OCI-LY3 (cell line): Measurements from ENCODE around the gene E2F3.

Experiments used
- H2AFZ ChIP-seq: fragments of 200-600, 300-600 bp; shearing (Covaris generic); 2 replicates; pipeline ENCODE4 v1.6.0; 2014; ENCODE audit warnings: antibody characterized with exemption, low read depth, low read length
- H3K27ac ChIP-seq: fragments of 200-600, 300-600 bp; sonication (generic); 2 replicates; pipeline ENCODE4 v1.5.1; 2014; ENCODE audit warnings: mild to moderate bottlenecking, low read length, moderate library complexity, mixed read lengths
- H3K27me3 ChIP-seq: fragments of 200-600, 300-600 bp; sonication (generic); 2 replicates; pipeline ENCODE4 v1.6.1; 2014; ENCODE audit warnings: low read depth, low read length, mixed read lengths
- H3K36me3 ChIP-seq: fragments of 200-600, 300-600 bp; sonication (generic); replicated peaks from 2 replicates; pipeline ENCODE3; 2014; ENCODE audit warnings: low read depth, low read length, mixed read lengths
- H3K4me1 ChIP-seq: fragments of 300-600, 200-600 bp; sonication (generic); 2 replicates; pipeline ENCODE4 v1.6.1; 2014; ENCODE audit warnings: low read length, mixed read lengths
- H3K4me2 ChIP-seq: fragments of 200-600, 300-600 bp; sonication (generic); 2 replicates; pipeline ENCODE4 v1.6.1; 2014; ENCODE audit warnings: low read length, mixed read lengths
- H3K4me3 ChIP-seq: fragments of 300-600, 200-600 bp; sonication (generic); 2 replicates; pipeline ENCODE4 v1.5.1; 2014; ENCODE audit warnings: antibody characterized with exemption, mild to moderate bottlenecking, low read length, moderate library complexity
- H3K79me2 ChIP-seq: fragments of 300-600, 200-600 bp; shearing (Covaris generic); 2 replicates; pipeline ENCODE4 v1.6.1; 2014; ENCODE audit warnings: mild to moderate bottlenecking, low read length, mixed read lengths
- H3K9ac ChIP-seq: fragments of 300-600, 200-600 bp; shearing (Covaris generic); 2 replicates; pipeline ENCODE4 v1.6.0; 2014; ENCODE audit warnings: mild to moderate bottlenecking, low read length, moderate library complexity
- H3K9me3 ChIP-seq: fragments of 200-600, 300-600 bp; shearing (Covaris generic); 2 replicates; pipeline ENCODE4 v1.6.1; 2014; ENCODE audit warnings: low read length, mixed read lengths; ENCODE audit not compliant: insufficient read depth
- H4K20me1 ChIP-seq: fragments of 200-600, 300-600 bp; sonication (generic); 2 replicates; pipeline ENCODE4 v1.6.1; 2016; ENCODE audit warnings: low read length, mixed read lengths; ENCODE audit not compliant: insufficient read depth
- EZH2phosphoT487 ChIP-seq: fragments of 200-600 bp; shearing (Covaris generic); IDR thresholded peaks from 2 replicates; pipeline ENCODE4 v1.6.1; 2018; ENCODE audit warnings: antibody characterized with exemption, mixed run types, low read depth
- TF ChIP-seq, protein P1 (sequence below): fragments of 200-600, 300-600 bp; sonication (generic); IDR thresholded peaks from 2 replicates; pipeline ENCODE4 v1.5.1; 2014; ENCODE audit warnings: antibody characterized with exemption, low read length, low read depth

Gene E2F3

DNA sequence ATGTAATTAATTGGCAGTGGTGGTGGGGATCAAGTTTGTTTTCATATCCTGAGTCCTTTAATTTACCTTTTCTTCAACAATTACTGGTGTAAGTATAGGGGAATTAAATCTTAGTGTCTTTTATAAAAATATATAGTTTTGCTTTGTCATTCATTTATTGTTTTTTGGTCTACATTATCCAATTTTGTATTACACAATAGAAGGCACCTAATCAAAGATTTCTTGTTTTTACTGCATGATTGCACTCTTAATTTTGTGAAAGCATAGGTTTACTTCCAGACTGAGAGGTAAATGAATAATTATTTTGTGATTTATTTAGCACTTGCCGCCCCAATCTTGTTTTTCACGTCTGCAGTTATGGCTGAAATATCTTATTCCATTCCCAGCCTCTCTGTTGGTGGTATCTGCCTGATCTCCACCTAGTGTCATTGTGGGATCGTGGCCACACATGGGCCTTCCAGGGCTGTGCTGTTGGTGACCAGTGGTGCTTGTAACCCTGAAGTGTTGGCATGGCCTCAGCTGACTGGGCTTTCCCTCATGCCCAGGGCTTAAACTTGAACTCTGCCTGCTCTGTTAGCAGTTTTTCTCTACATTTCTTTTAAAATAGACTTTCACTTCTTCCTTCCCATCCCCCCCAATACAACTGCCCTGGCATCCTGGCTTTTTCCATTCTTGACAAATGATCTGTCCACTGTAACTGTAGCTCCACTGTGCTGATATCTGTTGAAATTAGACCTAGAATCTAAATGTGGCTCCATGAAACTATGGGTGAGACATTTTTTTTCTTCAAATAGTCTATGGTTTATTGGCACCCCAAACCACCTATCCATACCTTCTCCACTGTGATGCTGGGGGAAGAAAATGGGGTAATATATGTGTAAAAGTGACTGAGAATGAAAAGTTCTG lies 24.8 kb downstream of the E2F3 start:
- Histone ChIP-seq H3K27me3 (no peaks in the 10 kb centered on the region), H3K9me3 (no peaks in the 10 kb centered on the region), H3K9ac (no peak overlapping the region), H3K36me3 (peaks cover 32% of the 10 kb centered on the region), H3K27ac (0 out of 2 replicates have a peak overlapping the region, but pooled peaks have one; percentile 15), H4K20me1 (peaks cover 77% of the 10 kb centered on the region), H3K4me1 (peaks cover 34% of the 10 kb centered on the region), H3K4me3 (no peak overlapping the region), H3K79me2 (peaks cover 91% of the 10 kb centered on the region), H2AFZ (no peak overlapping the region), H3K4me2 (peak overlapping the region; percentile 51)
- TF ChIP-seq EZH2phosphoT487 = no peak

- H3K9ac ChIP-seq = no peak overlapping the region
- peaks cover 74% of the 10 kb centered on the region for H4K20me1 ChIP-seq
- H3K36me3 ChIP-seq = peaks cover 36% of the 10 kb centered on the region
- H3K4me2 ChIP-seq = peak overlapping the region; percentile 51
- H3K27me3 ChIP-seq = no peaks in the 10 kb centered on the region
- H3K4me1 ChIP-seq = peaks cover 34% of the 10 kb centered on the region
- peak overlapping the region; percentile 15; the same call in 1 of the 2 replicates for H3K4me3 ChIP-seq
- TF ChIP-seq EZH2phosphoT487 = no peak
- TF ChIP-seq, protein P1, sequence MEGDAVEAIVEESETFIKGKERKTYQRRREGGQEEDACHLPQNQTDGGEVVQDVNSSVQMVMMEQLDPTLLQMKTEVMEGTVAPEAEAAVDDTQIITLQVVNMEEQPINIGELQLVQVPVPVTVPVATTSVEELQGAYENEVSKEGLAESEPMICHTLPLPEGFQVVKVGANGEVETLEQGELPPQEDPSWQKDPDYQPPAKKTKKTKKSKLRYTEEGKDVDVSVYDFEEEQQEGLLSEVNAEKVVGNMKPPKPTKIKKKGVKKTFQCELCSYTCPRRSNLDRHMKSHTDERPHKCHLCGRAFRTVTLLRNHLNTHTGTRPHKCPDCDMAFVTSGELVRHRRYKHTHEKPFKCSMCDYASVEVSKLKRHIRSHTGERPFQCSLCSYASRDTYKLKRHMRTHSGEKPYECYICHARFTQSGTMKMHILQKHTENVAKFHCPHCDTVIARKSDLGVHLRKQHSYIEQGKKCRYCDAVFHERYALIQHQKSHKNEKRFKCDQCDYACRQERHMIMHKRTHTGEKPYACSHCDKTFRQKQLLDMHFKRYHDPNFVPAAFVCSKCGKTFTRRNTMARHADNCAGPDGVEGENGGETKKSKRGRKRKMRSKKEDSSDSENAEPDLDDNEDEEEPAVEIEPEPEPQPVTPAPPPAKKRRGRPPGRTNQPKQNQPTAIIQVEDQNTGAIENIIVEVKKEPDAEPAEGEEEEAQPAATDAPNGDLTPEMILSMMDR = no peak
- H3K9me3 ChIP-seq = no peaks in the 10 kb centered on the region
- H2AFZ ChIP-seq = no peak overlapping the region
- H3K27ac ChIP-seq = peak overlapping the region; percentile 77
- peaks cover 91% of the 10 kb centered on the region for H3K79me2 ChIP-seq
Observed at GRCh38 chr6:20427856-20428255, 26.2 kb downstream of the E2F3 start.

DNA sequence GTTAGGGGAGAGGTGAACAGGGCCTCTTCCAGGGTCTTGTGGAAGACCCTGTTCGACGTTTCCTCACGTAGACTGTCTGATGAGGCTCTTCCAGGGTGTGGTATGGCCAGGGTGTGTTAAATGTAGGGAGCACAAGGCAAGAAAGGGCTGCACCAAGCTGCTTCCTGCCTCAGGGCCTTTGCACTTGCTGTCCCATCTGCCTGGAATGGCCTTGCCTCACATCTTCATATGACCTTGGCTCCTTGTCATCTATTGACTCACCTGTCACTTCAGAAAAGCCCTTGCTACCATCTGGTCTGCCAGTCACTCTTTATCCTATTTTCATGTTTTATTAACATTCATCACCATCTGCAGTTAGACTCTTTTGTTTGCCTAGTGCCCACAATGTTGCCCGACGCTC lies 31.0 kb downstream of the E2F3 start:
- no peaks in the 10 kb centered on the region for H3K9me3 ChIP-seq
- no peak overlapping the region for H3K27ac ChIP-seq
- peaks cover 12% of the 10 kb centered on the region for H3K4me1 ChIP-seq
- H3K36me3 ChIP-seq = peaks cover 29% of the 10 kb centered on the region
- H3K79me2 ChIP-seq = peaks cover 86% of the 10 kb centered on the region
- H2AFZ ChIP-seq = no peak overlapping the region
- no peaks in the 10 kb centered on the region for H3K27me3 ChIP-seq
- no peak overlapping the region for H3K4me2 ChIP-seq
- no peak for TF ChIP-seq EZH2phosphoT487
- TF ChIP-seq, protein P1 = no peak
- peaks cover 64% of the 10 kb centered on the region for H4K20me1 ChIP-seq
- no peak overlapping the region for H3K9ac ChIP-seq
- no peak overlapping the region for H3K4me3 ChIP-seq

DNA sequence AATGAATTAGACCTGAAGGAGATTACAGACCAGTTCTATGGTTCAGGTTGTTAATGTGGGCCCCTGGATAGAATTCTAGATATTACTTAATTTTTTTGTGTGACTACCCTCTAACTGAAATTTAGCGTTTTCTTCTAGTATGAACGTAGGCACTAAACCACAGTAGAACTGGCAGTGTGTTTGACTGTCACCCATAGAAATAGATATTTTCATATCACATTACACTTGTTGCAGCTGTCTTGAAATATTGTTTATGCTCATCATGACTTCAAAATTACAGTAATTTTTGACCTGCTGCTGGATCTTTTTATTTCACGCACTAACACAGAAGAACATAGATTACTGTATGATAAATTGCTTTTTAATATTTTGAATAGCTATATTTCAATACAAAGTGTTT lies 31.6 kb downstream of the E2F3 start:
- Histone ChIP-seq H3K4me2 (no peak overlapping the region), H3K9ac (no peak overlapping the region), H3K36me3 (peaks cover 29% of the 10 kb centered on the region), H4K20me1 (peaks cover 64% of the 10 kb centered on the region), H3K79me2 (peaks cover 87% of the 10 kb centered on the region), H3K4me1 (peaks cover 6% of the 10 kb centered on the region), H3K4me3 (no peak overlapping the region), H3K9me3 (no peaks in the 10 kb centered on the region), H2AFZ (no peak overlapping the region), H3K27ac (no peak overlapping the region), H3K27me3 (no peaks in the 10 kb centered on the region)
- no peak for TF ChIP-seq EZH2phosphoT487
- TF ChIP-seq, protein P1 = no peak
